Gastroesophageal sphincter (tissue), 4 donors: ENCODE measurements around the gene TCF12. TPM values are rescaled to one million over a fixed set of nuclear protein-coding genes. Genes with fewer than 3 reads are reported as not detected.
A peak's percentile ranks its signal among the peaks of the same experiment; 100 is the strongest.

Source experiments
- ATAC-seq: fragments of 150-250 bp; one replicate; pipeline ENCODE4 v1.9.1; 2016; ENCODE audit warnings: mild to moderate bottlenecking, moderate library complexity
- H3K27ac ChIP-seq, 4 donors: fragments of 200-600 bp; sonication (generic) in 3 of 4; 1 replicate in 3 of 4; 2 replicates in 1 of 4; pipeline ENCODE4 v1.5.1; 2016 to 2019
- H3K27me3 ChIP-seq: fragments of 200-600 bp; sonication (generic); one replicate; pipeline ENCODE4 v1.5.1; 2019
- H3K36me3 ChIP-seq, 2 donors: fragments of 200-600 bp; sonication (generic); one replicate each; pipeline ENCODE4 v1.5.1; 2019; ENCODE audit warnings: control low read depth in 1 of 2
- H3K4me1 ChIP-seq, 3 donors: fragments of 200-600 bp; sonication (generic); 1 replicate in 2 of 3; 2 replicates in 1 of 3; pipeline ENCODE4 v1.5.1; 2016 to 2019; ENCODE audit warnings: control low read depth in 2 of 3
- H3K4me3 ChIP-seq, 2 donors: fragments of 200-600 bp; sonication (generic); one replicate each; pipeline ENCODE4 v1.5.1; 2019; ENCODE audit warnings: mild to moderate bottlenecking in 1 of 2, moderate library complexity in 1 of 2
- H3K9me3 ChIP-seq, 3 donors: fragments of 200-600 bp; sonication (generic); one replicate each; pipeline ENCODE4 v1.5.1; 2017 to 2019; ENCODE audit warnings: control low read depth in 2 of 3
- EP300 ChIP-seq: sonication (generic); formaldehyde crosslinking; IDR thresholded peaks from one replicate; pipeline ENCODE4 v1.6.1; 2017; ENCODE audit warnings: antibody characterized with exemption, mild to moderate bottlenecking
- POLR2A ChIP-seq, 2 donors: fragments of 450-650 bp; IDR thresholded peaks; one replicate each; pipeline ENCODE4 v1.6.1; 2017; ENCODE audit warnings: antibody characterized with exemption in 2 of 2, mild to moderate bottlenecking in 2 of 2, moderate library complexity in 1 of 2
- POLR2AphosphoS5 ChIP-seq: sonication (generic); formaldehyde crosslinking; IDR thresholded peaks from one replicate; pipeline ENCODE4 v1.6.1; 2017; ENCODE audit warnings: antibody characterized with exemption
- WGBS, 2 donors: methylation state at CpG; one replicate each; pipeline ENCODE4 v1.1.5; 2018; ENCODE audit warnings: low coverage in 1 of 2; 5-methylcytosine and 5-hydroxymethylcytosine counted together
- total RNA-seq, 4 donors: library from RNA; depleted of rRNA; stranded (reverse); fragments of >200 nt; gene quantifications; one replicate each; pipeline ENCODE4 v1.1.0, GENCODE V29; 2016
- TF ChIP-seq, protein P1 (sequence below), 4 experiments: fragments of 200-600 bp in 2 of 4; fragments of 450-650 bp in 2 of 4; sonication (generic) in 1 of 4; IDR thresholded peaks; one replicate each; pipeline ENCODE4 v1.5.1; 2017 to 2019; ENCODE audit warnings: antibody characterized with exemption in 4 of 4, mild to moderate bottlenecking in 2 of 4, moderate library complexity in 2 of 4

Gene TCF12
- total RNA-seq, 4 donors from 2014 or later = 78.1 to 194 (median 154) TPM

- Histone ChIP-seq H3K4me3 (no peak overlapping the region), H3K4me1 (peaks cover 0 to 16% (median 0%) of the 10 kb centered on the region in 3 donors), H3K9me3 (no peaks in the 10 kb centered on the region), H3K27ac (no peak overlapping the region), H3K36me3 (no peaks in the 10 kb centered on the region), H3K27me3 (no peaks in the 10 kb centered on the region)
- TF ChIP-seq POLR2A (IDR thresholded peaks at IDR 0.05) = no peak
- TF ChIP-seq POLR2AphosphoS5 = no peak
- 87 to 95% methylated on average over 4 to 7 of the region's 7 CpGs for WGBS, 2 donors
- ATAC-seq = no peak
These were observed 7.6 kb upstream of the TCF12 start for GRCh38 chr15:56910801-56911200.

- WGBS, 2 donors = 81 to 88% methylated on average over 2 to 3 of the region's 3 CpGs
- no peak for ATAC-seq
- TF ChIP-seq, protein P1, sequence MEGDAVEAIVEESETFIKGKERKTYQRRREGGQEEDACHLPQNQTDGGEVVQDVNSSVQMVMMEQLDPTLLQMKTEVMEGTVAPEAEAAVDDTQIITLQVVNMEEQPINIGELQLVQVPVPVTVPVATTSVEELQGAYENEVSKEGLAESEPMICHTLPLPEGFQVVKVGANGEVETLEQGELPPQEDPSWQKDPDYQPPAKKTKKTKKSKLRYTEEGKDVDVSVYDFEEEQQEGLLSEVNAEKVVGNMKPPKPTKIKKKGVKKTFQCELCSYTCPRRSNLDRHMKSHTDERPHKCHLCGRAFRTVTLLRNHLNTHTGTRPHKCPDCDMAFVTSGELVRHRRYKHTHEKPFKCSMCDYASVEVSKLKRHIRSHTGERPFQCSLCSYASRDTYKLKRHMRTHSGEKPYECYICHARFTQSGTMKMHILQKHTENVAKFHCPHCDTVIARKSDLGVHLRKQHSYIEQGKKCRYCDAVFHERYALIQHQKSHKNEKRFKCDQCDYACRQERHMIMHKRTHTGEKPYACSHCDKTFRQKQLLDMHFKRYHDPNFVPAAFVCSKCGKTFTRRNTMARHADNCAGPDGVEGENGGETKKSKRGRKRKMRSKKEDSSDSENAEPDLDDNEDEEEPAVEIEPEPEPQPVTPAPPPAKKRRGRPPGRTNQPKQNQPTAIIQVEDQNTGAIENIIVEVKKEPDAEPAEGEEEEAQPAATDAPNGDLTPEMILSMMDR (IDR thresholded peaks at IDR 0.05) = no peak
- no peak for TF ChIP-seq EP300
- TF ChIP-seq POLR2A (IDR thresholded peaks at IDR 0.05) = no peak
- TF ChIP-seq POLR2AphosphoS5 = no peak
- H3K36me3 ChIP-seq = no peaks in the 10 kb centered on the region
- H3K9me3 ChIP-seq = no peaks in the 10 kb centered on the region
- H3K27ac ChIP-seq = no peak overlapping the region
- no peak overlapping the region for H3K4me3 ChIP-seq
- H3K27me3 ChIP-seq = no peaks in the 10 kb centered on the region
- peaks cover 0 to 38% (median 9%) of the 10 kb centered on the region in 3 donors for H3K4me1 ChIP-seq
These were observed 5.2 kb upstream of the TCF12 start for GRCh38 chr15:56913241-56913640.

DNA sequence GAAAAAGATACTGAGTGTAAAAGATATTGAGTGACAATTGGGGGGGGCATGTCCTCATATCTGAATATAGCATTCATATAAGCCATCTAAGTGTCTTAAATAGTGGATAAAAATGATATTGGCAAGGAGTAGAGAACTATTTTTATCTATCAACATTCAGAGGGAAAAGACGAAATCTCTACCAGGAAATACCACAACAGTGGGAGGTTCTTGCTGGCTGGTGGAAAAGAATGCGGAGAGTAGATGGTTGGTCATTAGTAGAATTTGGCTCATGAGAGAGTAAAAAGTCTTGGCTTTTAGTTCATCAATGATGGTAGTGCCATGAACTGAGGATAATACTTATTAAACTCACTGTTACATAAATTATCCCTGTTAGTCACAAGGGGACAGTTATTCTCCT is 4.8 kb upstream of the TCF12 start:
- no peak overlapping the region for H3K27ac ChIP-seq
- no peak for ATAC-seq
- H3K27me3 ChIP-seq = no peaks in the 10 kb centered on the region
- H3K4me1 ChIP-seq = peaks cover 0 to 38% (median 9%) of the 10 kb centered on the region in 3 donors
- WGBS, 2 donors = 44 to 54% methylated on average over 2 of the region's 2 CpGs
- TF ChIP-seq POLR2A (IDR thresholded peaks at IDR 0.05) = no peak
- no peak for TF ChIP-seq EP300
- TF ChIP-seq POLR2AphosphoS5 = no peak
- TF ChIP-seq, protein P1 (IDR thresholded peaks at IDR 0.05) = no peak
- H3K9me3 ChIP-seq = no peaks in the 10 kb centered on the region
- no peaks in the 10 kb centered on the region for H3K36me3 ChIP-seq
- H3K4me3 ChIP-seq = no peak overlapping the region

GRCh38 chr15:56915888-56916287 is 2.6 kb upstream of the TCF12 start:
- H3K27me3 ChIP-seq = no peaks in the 10 kb centered on the region
- no peaks in the 10 kb centered on the region for H3K9me3 ChIP-seq
- H3K4me3 ChIP-seq = no peak overlapping the region
- peaks cover 0 to 46% (median 9%) of the 10 kb centered on the region in 3 donors for H3K4me1 ChIP-seq
- no peak for ATAC-seq
- TF ChIP-seq, protein P1 (IDR thresholded peaks at IDR 0.05) = no peak
- no peak for TF ChIP-seq EP300
- WGBS, 2 donors = 78 to 96% methylated on average over 1 to 4 of the region's 4 CpGs
- H3K36me3 ChIP-seq = no peaks in the 10 kb centered on the region
- H3K27ac ChIP-seq = no peak overlapping the region

- WGBS, 2 donors = 97 to 98% methylated on average over 6 to 8 of the region's 8 CpGs
- H3K4me3 ChIP-seq = peak overlapping the region; percentile 94 to 95
- TF ChIP-seq POLR2AphosphoS5 (no peak), EP300 (no peak), POLR2A (IDR thresholded peaks at IDR 0.05) (no peak)
- TF ChIP-seq, protein P1 (IDR thresholded peaks at IDR 0.05) = no peak
- H3K4me1 ChIP-seq = peaks cover 0 to 56% (median 9%) of the 10 kb centered on the region in 3 donors
- ATAC-seq = no peak
- no peaks in the 10 kb centered on the region for H3K36me3 ChIP-seq
- no peaks in the 10 kb centered on the region for H3K9me3 ChIP-seq
- no peaks in the 10 kb centered on the region for H3K27me3 ChIP-seq
- H3K27ac ChIP-seq = peak overlapping the region; percentile 92 to 99 (median 98)
These were observed 1.5 kb upstream of the TCF12 start for GRCh38 chr15:56916825-56917477.
